ENCODE data around the gene IFNGR2. TPM values are rescaled to one million over a fixed set of nuclear protein-coding genes. Genes with fewer than 3 reads are reported as not detected.

Gene IFNGR2
- polyA plus RNA-seq, 2 of the 4 experiments (the other 2 are of a cell fraction): 24.2 to 47.2 TPM

GRCh38 chr21:33383056-33383888, 19.9 kb upstream of the IFNGR2 start:
- Histone ChIP-seq H3K27ac (peak overlapping the region; percentile 79 to 86), H3K4me1 (peaks cover 35% of the 10 kb centered on the region), H3K4me2 (peak overlapping the region; percentile 79), H3K4me3 (no peak overlapping the region), H3K9me3 (no peaks in the 10 kb centered on the region)
- CTCF ChIA-PET: interaction anchor here (0.7 to 4.0 kb wide), 3 partner anchors 22 to 186 kb away, joined by 3 to 25 read pairs (median 3); partner anchors contain the start of gene TMEM50B
- no peak for FAIRE-seq
- peak in 1 of 2 experiments; percentile 71 for DNase-seq (ENCODE audit: low read depth in 1 of 2, low spot score in 1 of 2)
- 36% methylated on average over 14 of the region's 20 CpGs for WGBS (ENCODE audit: missing lambda C conversion rate)
- ATAC-seq: peak; percentile 64 to 70
- POLR2A ChIA-PET: no interaction called here
- TF ChIP-seq KDM1A (IDR thresholded peaks at IDR 0.05; ENCODE audit: low read depth): no peak
- no peak; the same call in 1 of the 2 replicates for TF ChIP-seq FOXS1 (CRISPR knock-in tag; IDR thresholded peaks at IDR 0.05)
- no peak for TF ChIP-seq SREBF2 (IDR thresholded peaks at IDR 0.05)
- no peak for TF ChIP-seq KDM5A (IDR thresholded peaks at IDR 0.05)
- TF ChIP-seq HEYL (CRISPR knock-in tag; IDR thresholded peaks at IDR 0.05): no peak
- TF ChIP-seq CEBPB (IDR thresholded peaks at IDR 0.05): no peak
- no peak for TF ChIP-seq GATA3 (IDR thresholded peaks at IDR 0.05; ENCODE audit: borderline replicate concordance)
- TF ChIP-seq NR3C1 (IDR thresholded peaks at IDR 0.05): no peak
- TF ChIP-seq ZC3H11A (IDR thresholded peaks at IDR 0.05): no peak
- no peak for TF ChIP-seq RNF2 (IDR thresholded peaks at IDR 0.05; ENCODE audit: borderline replicate concordance, low read depth)
- TF ChIP-seq CBX8 (IDR thresholded peaks at IDR 0.05): no peak
- TF ChIP-seq E2F6 (IDR thresholded peaks at IDR 0.05; ENCODE audit: borderline replicate concordance, low read depth): peak; percentile 65; the same call in 1 of the 2 replicates
- 0 out of 2 replicates have a peak, but pooled peaks have one; percentile 11 for TF ChIP-seq NPAS2 (CRISPR knock-in tag; IDR thresholded peaks at IDR 0.05; ENCODE audit: borderline replicate concordance)
- no peak for TF ChIP-seq ELK1 (IDR thresholded peaks at IDR 0.05; ENCODE audit: low read depth, low read length)
- no peak for TF ChIP-seq RCOR1 (IDR thresholded peaks at IDR 0.05; ENCODE audit: low read depth, low read length)
- no peak for TF ChIP-seq HDAC2 (IDR thresholded peaks at IDR 0.05)
- no peak for TF ChIP-seq RAD21 (conservative IDR thresholded peaks at IDR 0.05 in 1 of 2, IDR thresholded peaks at IDR 0.05 in 1 of 2)
- no peak for TF ChIP-seq CBX2 (IDR thresholded peaks at IDR 0.05; ENCODE audit: borderline replicate concordance, low read depth)
- TF ChIP-seq RARB (CRISPR knock-in tag; IDR thresholded peaks at IDR 0.05): no peak
- TF ChIP-seq HES2 (IDR thresholded peaks at IDR 0.05): no peak
- no peak for TF ChIP-seq NFE2L2 (conservative IDR thresholded peaks at IDR 0.05; ENCODE audit: low read length)
- 0 out of 2 replicates have a peak, but pooled peaks have one; percentile 27 for TF ChIP-seq JUNB (IDR thresholded peaks at IDR 0.05)
- TF ChIP-seq EHF (CRISPR knock-in tag; IDR thresholded peaks at IDR 0.05): peak; percentile 63; the same call in 1 of the 2 replicates
- TF ChIP-seq ZSCAN20 (CRISPR knock-in tag; IDR thresholded peaks at IDR 0.05): no peak
- TF ChIP-seq REST (IDR thresholded peaks at IDR 0.05): no peak
- TF ChIP-seq MAFK (IDR thresholded peaks at IDR 0.05; ENCODE audit: partially characterized antibody): no peak
- no peak for TF ChIP-seq POLR2AphosphoS2 (conservative IDR thresholded peaks at IDR 0.05; ENCODE audit: low read length)
- no peak for TF ChIP-seq FOSB (CRISPR knock-in tag; IDR thresholded peaks at IDR 0.05)
- no peak for TF ChIP-seq CHD4 (IDR thresholded peaks at IDR 0.05; ENCODE audit: borderline replicate concordance)
- no peak; the same call in 1 of the 2 replicates for TF ChIP-seq TFCP2L1 (CRISPR knock-in tag; IDR thresholded peaks at IDR 0.05)
- TF ChIP-seq HMGXB4 (CRISPR knock-in tag; IDR thresholded peaks at IDR 0.05; ENCODE audit: borderline replicate concordance): no peak
- no peak for TF ChIP-seq HOXA7 (CRISPR knock-in tag; IDR thresholded peaks at IDR 0.05)
- no peak for TF ChIP-seq MAZ (IDR thresholded peaks at IDR 0.05; ENCODE audit: borderline replicate concordance, low read depth, low read length)
- TF ChIP-seq RFX5 (IDR thresholded peaks at IDR 0.05): no peak
- no peak for TF ChIP-seq TP53 (CRISPR knock-in tag; IDR thresholded peaks at IDR 0.05)
